ENCODE measurements around the gene CSNK1G1.
"Not testable (repeated sequence)": the region's sequence is repeated elsewhere in the genome, so short reads cannot be mapped to it uniquely, and the experiment has no call there.

The CSNK1G1 gene

DNA sequence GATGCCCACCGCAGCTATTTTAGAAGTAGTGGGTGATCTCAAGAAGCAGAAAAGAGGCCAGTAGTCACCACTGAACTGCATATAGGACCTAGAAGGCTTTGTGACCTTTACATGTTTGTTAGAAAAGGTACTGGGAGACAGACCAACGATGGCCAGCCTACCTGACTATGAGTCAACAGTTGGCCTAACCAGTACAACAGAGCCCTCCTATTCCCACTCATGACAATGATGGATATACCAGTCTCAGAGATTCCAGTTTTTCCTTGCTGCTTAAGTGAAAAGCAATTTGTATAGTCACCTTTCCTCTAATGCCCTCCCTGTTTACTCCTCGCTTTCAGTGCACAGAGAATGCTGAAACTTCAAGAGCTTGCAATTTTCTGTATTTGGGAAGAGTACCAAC is 106.6 kb downstream of the CSNK1G1 start:
- no peak for DNase-seq (ENCODE audit: extremely low spot score, insufficient read length, low read depth)
- FAIRE-seq: no peak

DNA sequence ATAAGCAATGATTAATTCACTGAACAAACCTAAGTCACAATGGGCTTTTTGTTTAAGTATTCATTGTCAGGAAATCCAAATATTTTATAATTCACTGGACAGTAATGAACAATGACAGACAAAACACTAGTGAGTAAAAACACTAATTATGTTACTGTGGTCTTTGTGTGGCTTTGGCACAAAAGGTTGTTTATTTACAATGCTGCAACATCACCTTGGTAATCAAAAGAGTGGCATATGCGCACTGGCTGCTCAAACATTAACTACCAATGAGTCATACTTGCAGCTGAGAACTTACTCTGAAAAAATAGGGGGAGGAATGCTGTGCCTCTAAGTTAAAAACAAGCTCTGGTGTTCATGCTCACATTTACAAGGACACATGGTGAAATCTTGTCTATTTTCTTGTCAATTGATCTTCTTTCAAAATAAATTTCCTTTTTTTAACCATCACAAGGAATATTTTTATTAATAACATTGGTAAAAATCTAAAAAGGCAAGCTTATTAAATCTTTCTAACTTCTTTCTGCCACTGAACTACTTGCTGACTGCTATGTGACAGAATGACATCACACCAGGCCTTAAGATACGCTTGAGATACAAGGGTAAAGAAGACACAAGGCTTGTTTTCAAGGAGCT is 107.9 kb downstream of the CSNK1G1 start:
- FAIRE-seq: peak; percentile 95
- peak; percentile 36 for DNase-seq (ENCODE audit: extremely low spot score, insufficient read length, low read depth)

DNA sequence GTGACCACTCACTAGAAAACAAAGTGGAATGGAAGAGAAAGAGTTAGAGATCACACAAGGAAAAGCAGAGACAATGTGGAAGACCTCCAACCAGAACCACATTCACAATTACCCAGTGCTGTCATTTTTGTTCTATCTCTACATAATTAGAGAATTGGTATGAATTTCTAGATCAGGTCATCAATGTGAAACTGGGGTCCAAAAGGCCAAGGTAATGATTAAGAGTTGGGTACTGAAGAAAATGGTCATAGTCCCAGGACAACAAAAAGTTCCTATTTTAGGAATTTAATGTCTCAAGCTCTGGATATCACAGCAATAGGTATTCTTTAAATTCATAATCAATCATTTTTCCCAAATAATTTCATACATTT is 108.5 kb downstream of the CSNK1G1 start:
- DNase-seq (ENCODE audit: extremely low spot score, insufficient read length, low read depth): no peak
- no peak for FAIRE-seq

DNA sequence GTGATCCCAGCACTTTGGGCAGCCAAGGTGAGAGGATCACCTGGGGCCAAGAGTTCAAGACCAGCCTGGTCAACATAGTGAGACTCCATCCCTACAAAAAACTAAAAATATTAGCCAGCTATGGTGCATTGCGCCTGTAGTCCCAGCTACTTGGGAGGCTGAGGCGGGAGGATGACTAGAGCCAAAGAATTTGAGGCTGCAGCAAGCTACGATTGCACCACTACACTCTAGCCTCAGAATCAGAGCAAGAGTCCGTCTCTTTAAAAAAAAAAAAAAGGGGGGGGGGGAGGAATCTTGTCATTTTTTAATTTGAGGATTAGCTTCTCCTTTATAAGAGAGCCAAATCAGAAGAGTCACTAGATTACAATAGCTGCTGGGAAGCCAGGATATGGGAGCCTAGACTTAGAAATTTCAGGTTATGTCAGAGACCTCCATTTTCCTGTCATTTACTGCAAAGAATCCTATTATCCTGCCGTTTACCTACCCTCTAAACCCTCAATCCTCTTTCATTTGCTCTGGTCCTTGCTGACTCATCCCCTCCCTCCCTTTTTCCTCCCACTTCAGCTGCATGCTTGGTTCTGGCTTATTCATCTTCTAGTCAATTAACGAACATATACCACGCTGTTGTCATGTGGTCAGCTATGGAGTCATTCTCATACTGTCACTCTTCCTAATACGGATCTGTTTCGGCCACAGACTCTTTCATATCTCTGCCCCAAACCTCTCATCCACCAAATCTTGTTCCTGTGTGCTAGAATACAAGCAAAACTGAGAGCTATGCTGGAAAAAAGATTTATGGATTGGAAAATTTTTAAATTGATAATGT is 109.4 kb downstream of the CSNK1G1 start:
- FAIRE-seq (peak; percentile 99), DNase-seq (ENCODE audit: extremely low spot score, insufficient read length, low read depth) (peak; percentile 52)

DNA sequence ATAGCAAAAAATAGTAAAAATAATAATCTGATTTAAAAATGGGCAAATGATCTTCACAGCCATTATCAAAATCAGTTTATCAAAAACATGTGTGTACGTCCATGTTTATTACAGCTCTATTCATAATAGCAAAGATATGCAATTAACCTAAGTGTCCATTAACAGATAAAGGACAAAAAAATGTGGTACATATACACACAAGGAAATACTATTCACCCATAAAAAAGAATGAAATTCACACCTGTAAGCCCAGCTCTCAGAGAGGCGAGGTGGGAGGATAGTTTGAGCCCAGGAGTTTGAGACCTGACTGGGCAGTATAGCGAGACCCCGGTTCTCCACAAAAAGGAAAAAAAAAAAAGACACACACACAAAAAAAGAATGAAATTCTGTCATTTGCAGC is 110.6 kb downstream of the CSNK1G1 start:
- DNase-seq (ENCODE audit: extremely low spot score, insufficient read length, low read depth): no peak
- no peak for FAIRE-seq

DNA sequence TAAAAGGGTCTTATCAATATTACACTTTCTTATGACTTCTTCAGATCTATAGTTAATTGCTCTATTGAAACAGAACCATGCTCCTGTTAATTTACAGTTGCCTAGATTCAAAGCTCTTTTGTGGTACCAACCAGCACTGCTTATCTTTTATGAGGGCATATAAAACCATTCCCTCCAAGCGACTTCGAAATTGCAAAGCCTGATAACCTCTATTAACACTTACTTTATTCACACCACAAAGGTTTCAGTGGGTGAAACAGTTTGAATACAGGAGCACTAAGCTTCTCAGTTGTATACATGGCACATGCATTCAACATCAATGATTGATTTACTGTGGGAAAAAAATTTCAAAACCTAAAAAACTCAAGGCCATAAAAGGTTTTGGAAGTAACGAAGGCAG is 118.3 kb downstream of the CSNK1G1 start:
- DNase-seq (ENCODE audit: extremely low spot score, insufficient read length, low read depth): no peak

DNA sequence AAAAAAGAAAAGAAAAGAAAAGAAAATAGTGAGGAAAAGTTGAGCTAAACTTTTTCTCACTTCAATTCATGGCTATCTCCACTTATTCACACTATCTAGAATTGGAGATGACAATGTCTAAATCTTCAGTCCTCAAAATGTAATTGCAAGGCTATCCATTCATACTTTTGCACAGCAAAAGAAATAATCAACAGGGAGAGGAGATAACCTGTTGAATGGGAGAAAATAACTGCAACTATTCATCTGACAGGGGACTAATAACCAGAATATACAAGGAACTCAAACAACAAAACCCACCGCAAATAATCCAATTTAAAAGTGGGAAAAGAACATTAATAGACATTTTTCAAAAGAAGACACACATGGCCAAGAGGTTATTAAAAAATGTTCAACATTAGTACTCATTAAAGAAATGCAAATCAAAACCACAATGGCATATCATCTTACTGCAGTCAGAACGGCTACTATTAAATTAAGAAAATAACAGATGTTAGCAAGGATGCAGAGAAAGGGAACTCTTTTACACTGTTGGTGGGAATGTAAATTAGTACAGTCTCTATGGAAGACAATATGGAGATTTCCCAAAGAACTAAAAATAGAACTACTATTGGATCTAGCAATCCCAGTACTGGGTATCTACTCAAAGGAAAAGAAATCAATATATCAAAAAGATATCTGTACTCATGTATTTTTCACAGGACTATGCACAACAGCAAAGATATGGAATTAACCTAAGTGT is 119.6 kb downstream of the CSNK1G1 start:
- FAIRE-seq (no peak), DNase-seq (ENCODE audit: extremely low spot score, insufficient read length, low read depth) (no peak)

More for the DNA sequence above, 118.3 kb downstream of the CSNK1G1 start:
- FAIRE-seq: no peak

DNA sequence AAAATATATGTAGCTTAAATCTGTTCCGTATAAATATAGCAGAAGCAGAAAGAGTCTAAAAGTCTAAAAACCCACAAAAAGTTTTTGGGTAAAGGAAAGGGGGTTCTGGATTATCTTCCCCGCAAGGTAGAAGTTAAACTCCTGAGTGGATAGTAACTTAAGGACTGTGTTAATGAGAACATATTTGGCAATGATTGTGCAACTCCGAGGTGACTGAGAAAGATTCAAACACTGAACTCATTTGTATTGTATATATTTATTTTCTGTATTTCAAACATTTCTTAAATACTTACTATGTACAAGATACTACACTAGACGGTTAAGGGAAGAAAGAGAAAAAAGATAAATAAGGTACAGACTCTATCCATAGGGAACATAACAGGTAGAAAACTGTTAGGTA is 120.4 kb downstream of the CSNK1G1 start:
- FAIRE-seq (no peak), DNase-seq (ENCODE audit: extremely low spot score, insufficient read length, low read depth) (no peak)

DNA sequence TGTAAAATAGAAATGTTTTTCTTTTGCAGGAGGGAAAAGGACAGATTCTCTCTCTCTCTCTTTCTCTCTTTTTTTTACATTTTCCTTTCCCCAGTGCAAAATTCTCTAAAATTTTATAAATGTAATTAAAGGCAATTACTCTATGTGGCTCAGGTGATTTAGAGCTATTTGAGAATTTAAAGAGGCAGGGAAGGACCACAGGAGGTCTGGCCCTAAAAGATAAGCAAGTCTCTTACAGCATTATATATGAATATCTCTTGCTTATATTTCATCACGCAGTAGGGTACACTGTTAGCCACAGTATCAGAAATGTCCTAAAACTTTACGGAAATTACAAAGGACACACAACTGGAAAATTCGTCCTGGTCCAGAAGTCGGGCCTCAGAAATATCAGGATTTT is 122.7 kb downstream of the CSNK1G1 start:
- DNase-seq (ENCODE audit: extremely low spot score, insufficient read length, low read depth) (no peak), FAIRE-seq (no peak)

DNA sequence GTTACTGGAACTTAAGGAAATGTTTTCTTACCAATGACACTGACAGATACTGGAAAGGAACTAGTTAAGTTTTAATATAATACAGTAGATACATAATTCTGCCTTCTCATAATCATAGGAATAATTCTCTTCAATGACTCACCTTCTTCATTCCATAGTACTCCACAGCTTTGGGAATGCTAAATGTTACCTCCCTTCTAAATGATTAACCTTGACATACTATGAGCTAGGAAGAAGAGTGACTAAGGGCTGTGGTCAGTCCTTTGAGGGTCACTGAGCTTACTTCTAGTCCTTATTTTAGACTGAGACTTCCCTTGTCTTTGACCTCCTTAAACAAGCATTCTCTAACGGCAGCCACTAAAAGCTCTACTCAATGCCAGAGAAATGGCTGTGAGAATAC is 123.6 kb downstream of the CSNK1G1 start:
- no peak for FAIRE-seq
- DNase-seq (ENCODE audit: extremely low spot score, insufficient read length, low read depth): no peak

DNA sequence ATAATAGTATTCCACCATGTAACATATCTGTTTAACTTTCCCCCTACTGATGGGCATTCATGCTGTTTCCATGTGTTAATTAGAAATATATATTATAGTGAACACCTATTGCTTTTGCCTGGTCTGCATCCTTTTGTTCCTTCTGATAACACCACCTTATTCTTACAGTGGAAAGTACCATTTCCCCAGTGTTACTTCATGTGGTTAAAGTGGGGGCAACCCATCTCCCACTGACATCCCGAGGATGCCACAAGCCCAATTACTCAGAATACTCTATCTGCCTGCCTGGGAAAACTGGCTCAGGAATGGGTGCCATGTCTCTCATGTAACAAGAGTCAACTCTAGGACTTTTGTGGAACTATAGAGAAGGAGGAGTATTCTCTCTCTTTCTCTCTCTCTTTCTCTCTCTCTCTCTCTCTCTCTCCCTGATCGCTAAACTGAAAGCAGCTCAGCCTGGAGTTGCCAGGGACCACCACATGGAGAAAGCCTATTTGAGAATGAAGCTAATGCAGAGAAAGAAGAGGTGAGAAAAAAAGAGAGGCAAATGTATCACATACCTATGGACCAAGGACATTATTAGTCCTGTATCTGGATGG is 126.7 kb downstream of the CSNK1G1 start:
- FAIRE-seq (no peak), DNase-seq (ENCODE audit: extremely low spot score, insufficient read length, low read depth) (no peak)

DNA sequence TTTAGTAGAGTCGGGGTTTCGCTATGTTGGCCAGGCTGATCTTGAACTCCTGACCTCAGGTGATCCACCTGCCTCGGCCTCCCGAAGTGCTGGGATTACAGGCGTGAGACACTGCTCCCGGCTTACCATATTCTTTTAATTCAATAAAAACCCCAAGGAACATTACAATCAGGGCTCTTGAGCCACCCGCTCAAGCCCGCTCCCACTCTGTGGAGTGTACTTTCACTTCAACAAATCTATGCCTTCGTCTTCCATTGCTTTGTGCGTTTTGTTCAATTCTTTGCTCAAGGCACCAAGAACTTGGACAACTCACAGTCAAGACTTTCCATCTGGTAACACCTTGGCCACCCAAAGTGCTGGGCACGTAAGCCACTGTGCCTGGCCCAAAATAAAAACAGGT is 130.2 kb downstream of the CSNK1G1 start:
- no peak for FAIRE-seq
- DNase-seq (ENCODE audit: extremely low spot score, insufficient read length, low read depth): no peak

DNA sequence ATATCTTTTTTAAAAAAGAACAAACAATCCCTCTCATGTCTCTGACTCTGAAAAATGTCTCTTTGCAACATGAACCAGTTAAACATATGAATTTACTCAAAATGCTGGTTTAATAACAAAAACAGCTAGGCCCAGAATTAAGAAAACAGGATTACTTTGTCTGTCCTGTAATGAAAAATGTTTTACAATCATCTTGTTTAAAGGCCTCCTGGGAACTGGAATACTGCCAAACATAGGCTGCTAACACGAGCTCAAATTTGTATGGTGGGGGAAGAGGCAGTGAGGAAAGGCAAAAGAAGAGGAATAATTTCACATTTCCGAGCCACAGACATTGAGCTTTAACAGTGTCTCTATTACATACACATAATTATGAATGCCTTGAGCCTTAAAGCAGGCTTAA is 131.5 kb downstream of the CSNK1G1 start:
- FAIRE-seq: no peak

DNA sequence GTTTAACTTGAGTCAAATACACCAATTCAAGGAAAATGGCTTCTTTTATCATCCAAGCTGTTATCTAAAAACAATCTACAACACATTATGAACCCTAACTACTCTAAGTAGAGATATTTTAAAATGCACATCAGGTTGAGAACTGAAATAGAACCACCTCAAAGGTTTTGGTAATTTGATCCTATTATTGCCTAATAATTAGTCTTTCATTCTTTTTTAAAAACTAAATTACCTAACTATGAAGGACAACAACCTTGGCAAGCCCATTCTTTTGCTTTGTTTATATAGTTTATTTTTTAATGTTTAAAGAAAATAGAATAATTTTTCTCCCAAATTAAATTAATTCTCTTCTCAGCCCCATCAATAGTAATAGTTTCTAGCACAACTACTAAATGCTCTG is 132.1 kb downstream of the CSNK1G1 start:
- no peak for FAIRE-seq
- no peak for DNase-seq (ENCODE audit: extremely low spot score, insufficient read length, low read depth)

More for the DNA sequence above, 131.5 kb downstream of the CSNK1G1 start:
- DNase-seq (ENCODE audit: extremely low spot score, insufficient read length, low read depth): no peak

DNA sequence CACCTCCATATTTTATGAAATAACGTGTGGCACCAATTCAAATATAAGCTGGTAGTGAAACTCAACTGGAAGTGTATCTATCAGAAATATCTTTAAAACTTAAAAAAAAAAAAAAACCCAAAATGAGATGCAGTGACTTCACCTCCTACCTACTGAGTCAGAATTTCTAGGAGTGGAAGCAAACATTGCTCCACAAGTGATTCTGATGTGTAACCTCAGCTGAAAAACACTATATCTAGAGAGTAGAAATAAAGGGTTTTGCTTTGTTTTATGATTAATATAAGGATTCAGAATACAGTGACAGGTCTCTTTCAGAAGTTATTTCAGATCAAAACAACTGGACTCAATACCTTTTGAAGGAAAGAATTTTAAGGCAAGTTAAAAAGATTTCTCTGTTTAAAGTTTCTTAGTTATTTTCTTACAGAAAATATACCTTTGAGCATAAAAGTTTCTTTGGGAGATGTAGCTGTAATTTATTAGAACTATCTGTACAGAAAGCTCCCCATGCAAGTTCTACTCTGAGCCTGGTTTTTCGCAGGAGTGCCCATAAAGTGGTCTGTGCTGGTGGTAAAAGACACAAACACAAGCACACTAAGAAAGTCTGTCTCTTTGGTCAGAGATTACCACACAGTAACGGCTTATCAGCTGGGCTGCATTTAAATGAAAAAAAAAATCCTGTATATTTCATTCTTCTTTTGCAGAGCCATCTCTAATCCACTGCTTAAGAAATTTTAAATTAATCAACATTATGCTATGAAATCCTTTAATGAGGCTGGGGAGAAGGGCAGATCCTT is 133.2 kb downstream of the CSNK1G1 start:
- no peak for DNase-seq (ENCODE audit: extremely low spot score, insufficient read length, low read depth)
- FAIRE-seq: no peak

DNA sequence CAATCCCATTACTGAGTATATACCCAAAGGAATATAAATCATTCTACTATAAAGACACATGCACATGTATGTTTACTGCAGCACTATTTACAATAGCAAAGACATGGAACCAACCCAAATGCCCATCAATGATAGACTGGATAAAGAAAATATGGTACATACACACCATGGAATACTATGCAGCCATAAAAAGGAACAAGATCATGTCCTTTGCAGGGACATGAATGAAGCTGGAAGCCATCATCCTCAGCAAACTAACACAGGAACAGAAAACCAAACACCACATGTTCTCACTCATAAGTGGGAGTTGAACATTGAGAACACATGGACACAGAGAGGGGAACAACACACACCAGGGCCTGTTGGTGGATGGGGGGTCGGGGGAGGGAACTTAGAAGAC is 134.1 kb downstream of the CSNK1G1 start:
- DNase-seq (ENCODE audit: extremely low spot score, insufficient read length, low read depth); FAIRE-seq: not testable (repeated sequence)

DNA sequence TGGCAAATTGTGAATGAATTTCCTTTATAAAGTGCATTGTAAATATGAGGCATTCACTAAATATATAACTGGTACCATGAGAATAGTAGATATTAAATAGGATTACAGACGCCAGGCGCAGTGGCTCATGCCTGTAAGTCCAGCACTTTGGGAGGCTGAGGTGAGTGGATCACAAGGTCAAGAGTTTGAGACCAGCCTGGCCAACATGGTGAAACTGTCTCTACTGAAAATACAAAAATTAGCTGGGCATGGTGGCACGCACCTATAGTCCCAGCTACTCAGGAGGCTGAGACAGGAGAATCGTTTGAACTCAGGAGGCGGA is 138.6 kb downstream of the CSNK1G1 start:
- not testable (repeated sequence) for DNase-seq (ENCODE audit: extremely low spot score, insufficient read length, low read depth); FAIRE-seq

DNA sequence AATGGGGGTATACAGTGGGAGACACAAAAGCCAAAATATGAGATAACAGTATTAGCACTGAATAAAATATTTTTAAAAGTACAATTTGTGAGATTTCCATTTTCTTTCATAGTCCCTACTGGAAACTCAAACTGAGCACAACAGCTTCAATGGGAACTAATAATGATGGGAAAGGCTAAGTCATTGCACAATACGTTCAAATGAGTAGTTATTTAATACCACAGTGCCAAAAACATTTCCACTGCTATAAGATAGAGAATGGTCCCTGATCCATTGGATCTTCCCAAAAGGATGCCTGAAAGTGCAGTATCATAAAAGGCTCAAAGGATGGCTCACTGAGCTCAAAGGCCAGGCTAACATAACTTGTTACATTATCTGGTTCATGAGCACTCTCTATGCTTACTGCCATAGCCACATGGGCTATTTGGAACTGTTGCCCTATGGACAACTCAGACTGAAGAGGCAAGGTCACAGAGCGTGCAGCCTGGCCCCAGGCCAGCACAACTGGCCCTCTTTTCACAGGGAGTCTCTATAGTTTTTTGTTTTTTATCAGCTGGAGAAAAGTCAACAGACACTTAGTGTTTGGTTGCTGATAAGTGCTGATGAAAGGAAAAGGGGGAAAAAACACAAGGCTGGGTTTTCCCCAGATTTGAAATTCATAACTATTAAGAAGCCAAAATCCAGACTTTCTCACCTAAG is 139.1 kb downstream of the CSNK1G1 start:
- DNase-seq (ENCODE audit: extremely low spot score, insufficient read length, low read depth) (no peak), FAIRE-seq (no peak)

DNA sequence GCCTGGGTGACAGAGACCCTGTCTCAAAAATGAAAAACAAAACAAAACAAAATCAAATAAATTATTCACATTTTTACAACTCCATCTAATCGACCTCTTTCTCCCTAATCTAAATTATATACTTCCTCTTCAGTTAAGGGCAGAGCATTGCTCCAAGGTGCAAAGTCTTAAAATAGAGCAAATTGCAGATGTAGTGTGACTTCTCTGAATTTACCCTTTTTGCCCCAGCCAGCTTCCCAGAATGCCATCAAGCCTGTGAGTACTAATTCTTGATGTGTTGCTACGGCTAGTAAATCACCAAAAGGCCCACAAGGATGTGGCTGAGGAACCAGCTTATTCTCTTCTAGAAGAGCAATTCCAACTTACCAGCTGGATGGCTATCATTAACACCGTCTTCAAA is 139.8 kb downstream of the CSNK1G1 start:
- DNase-seq (ENCODE audit: extremely low spot score, insufficient read length, low read depth) (no peak), FAIRE-seq (no peak)

Measured in GM18507 (cell line).